IMR-90 (cell line): ENCODE data around the gene DCANP1. TPM values are rescaled to one million over a fixed set of nuclear protein-coding genes. Genes with fewer than 3 reads are reported as not detected.

Source experiments
- ATAC-seq: fragments of 200-7000 bp; cut with Tn5 transposase; 2 replicates; pipeline ENCODE4 v1.9.1; 2020; ENCODE audit warnings: low read depth, mild to moderate bottlenecking, moderate library complexity
- BruUV-seq: library from RNA; stranded (reverse); fragments of 400-500 nt; replicated peaks from 2 replicates; lab custom pipeline; 2021; lab: Mats Ljungman, UMichigan
- CTCF ChIA-PET: fragments of 300-600 bp; formaldehyde crosslinking; extraction: SDS; loops from one replicate; lab custom pipeline; 2021; ENCODE audit warnings: antibody characterized with exemption; lab: Yijun Ruan, JAX
- POLR2A ChIA-PET: fragments of 300-600 bp; sonication (Branson Sonifier 250); formaldehyde crosslinking; loops from one replicate; lab custom pipeline; 2022; ENCODE audit warnings: antibody characterized with exemption; ENCODE audit not compliant: unreplicated experiment; lab: Charles Lee
- DNase-seq: peaks from one replicate; pipeline ENCODE4 v3.0.0; 2013
- H2AFZ ChIP-seq: replicated peaks from 2 replicates; pipeline ENCODE3; 2013; ENCODE audit warnings: low read length, mild to moderate bottlenecking; ENCODE audit not compliant: poor library complexity
- H2AK5ac ChIP-seq: 2 replicates; pipeline ENCODE4 v1.6.1; 2013; ENCODE audit warnings: low read depth, low read length, inconsistent platforms
- H2AK9ac ChIP-seq: replicated peaks from 2 replicates; pipeline ENCODE3; 2013; ENCODE audit warnings: mild to moderate bottlenecking, low read depth, low read length, moderate library complexity; ENCODE audit not compliant: poor library complexity
- H2BK120ac ChIP-seq: 2 replicates; pipeline ENCODE4 v1.6.1; 2013; ENCODE audit warnings: low read depth, low read length, inconsistent platforms
- H2BK15ac ChIP-seq: 3 replicates; pipeline ENCODE4 v1.6.1; 2013; ENCODE audit warnings: low read depth, low read length, inconsistent platforms
- H2BK20ac ChIP-seq: 2 replicates; pipeline ENCODE4 v1.6.1; 2013; ENCODE audit warnings: low read depth, mild to moderate bottlenecking, inconsistent platforms, low read length, moderate library complexity
- H2BK5ac ChIP-seq: 2 replicates; pipeline ENCODE4 v1.6.1; 2013; ENCODE audit warnings: mild to moderate bottlenecking, low read depth, low read length, inconsistent platforms; ENCODE audit not compliant: poor library complexity, severe bottlenecking
- H3K14ac ChIP-seq: replicated peaks from 2 replicates; pipeline ENCODE4 v1.6.1; 2013; ENCODE audit warnings: low read depth, low read length, inconsistent platforms
- H3K18ac ChIP-seq: 2 replicates; pipeline ENCODE4 v1.6.1; 2013; ENCODE audit warnings: low read depth, low read length, control low read depth
- H3K23ac ChIP-seq: 2 replicates; pipeline ENCODE4 v1.6.1; 2013; ENCODE audit warnings: low read depth, low read length, inconsistent platforms
- H3K27ac ChIP-seq: 2 replicates; pipeline ENCODE4 v1.5.1; 2013; ENCODE audit warnings: mild to moderate bottlenecking, control low read depth, low read length; ENCODE audit not compliant: insufficient read depth
- H3K27me3 ChIP-seq: 2 replicates; pipeline ENCODE4 v1.6.1; 2013; ENCODE audit warnings: low read length; ENCODE audit not compliant: control insufficient read depth, insufficient read depth
- H3K36me3 ChIP-seq: 2 replicates; pipeline ENCODE4 v1.6.1; 2013; ENCODE audit warnings: low read length, mixed read lengths; ENCODE audit not compliant: control insufficient read depth, insufficient read depth
- H3K4ac ChIP-seq: 2 replicates; pipeline ENCODE4 v1.6.1; 2013; ENCODE audit warnings: low read depth, low read length, inconsistent platforms
- H3K4me1 ChIP-seq: 2 replicates; pipeline ENCODE4 v1.6.1; 2013; ENCODE audit warnings: low read length, mixed read lengths; ENCODE audit not compliant: control insufficient read depth, insufficient read depth
- H3K4me2 ChIP-seq: 2 replicates; pipeline ENCODE4 v1.6.1; 2013; ENCODE audit warnings: low read depth, mild to moderate bottlenecking, control low read depth, low read length, moderate library complexity
- H3K4me3 ChIP-seq: 2 replicates; pipeline ENCODE4 v1.5.1; 2013; ENCODE audit warnings: low read depth, mild to moderate bottlenecking, control low read depth, low read length, moderate library complexity; ENCODE audit not compliant: insufficient read depth
- H3K56ac ChIP-seq: 2 replicates; pipeline ENCODE4 v1.6.1; 2013; ENCODE audit warnings: low read length, inconsistent platforms; ENCODE audit not compliant: insufficient read depth; ENCODE audit errors: extremely low read depth
- H3K79me1 ChIP-seq, 2 experiments: 2 replicates each; pipeline ENCODE4 v1.6.1; 2013; ENCODE audit warnings: low read length in 2 of 2, inconsistent platforms in 1 of 2, low read depth in 1 of 2
- H3K9ac ChIP-seq: 2 replicates; pipeline ENCODE4 v1.6.1; 2013; ENCODE audit warnings: low read depth, low read length, control low read depth
- H3K9me1 ChIP-seq: 2 replicates; pipeline ENCODE4 v1.6.1; 2013; ENCODE audit warnings: low read length, inconsistent platforms; ENCODE audit not compliant: insufficient read depth
- H3K9me3 ChIP-seq: 2 replicates; pipeline ENCODE4 v1.6.1; 2013; ENCODE audit warnings: low read length; ENCODE audit not compliant: control insufficient read depth, insufficient read depth
- H4K20me1 ChIP-seq: 2 replicates; pipeline ENCODE4 v1.6.1; 2013; ENCODE audit warnings: low read length, inconsistent platforms; ENCODE audit not compliant: insufficient read depth
- H4K5ac ChIP-seq: 2 replicates; pipeline ENCODE4 v1.6.1; 2013; ENCODE audit warnings: mild to moderate bottlenecking, low read depth, low read length, control low read depth
- H4K8ac ChIP-seq, 2 experiments: 2 replicates each; pipeline ENCODE4 v1.6.1; 2013; ENCODE audit warnings: low read depth in 2 of 2, low read length in 2 of 2, control low read depth in 1 of 2, inconsistent platforms in 1 of 2
- H4K91ac ChIP-seq: 2 replicates; pipeline ENCODE4 v1.6.1; 2013; ENCODE audit warnings: low read depth, low read length, inconsistent platforms; ENCODE audit not compliant: insufficient read depth
- BHLHE40 ChIP-seq: fragments of 150-350 bp; IDR thresholded peaks from 2 replicates; pipeline ENCODE4 v1.6.1; 2016; ENCODE audit warnings: mild to moderate bottlenecking, low read depth, low read length
- CEBPB ChIP-seq: IDR thresholded peaks from 2 replicates; pipeline ENCODE4 v1.6.1; 2012; ENCODE audit warnings: low read depth, low read length, improper control_type of control experiment
- CHD1 ChIP-seq: IDR thresholded peaks from 2 replicates; pipeline ENCODE4 v1.6.1; 2012; ENCODE audit warnings: low read depth, low read length, improper control_type of control experiment
- FOS ChIP-seq: fragments of 150-350 bp; IDR thresholded peaks from 2 replicates; pipeline ENCODE4 v1.6.1; 2016; ENCODE audit warnings: low read depth, low read length
- MAFK ChIP-seq: IDR thresholded peaks from 2 replicates; pipeline ENCODE4 v1.6.1; 2012; ENCODE audit warnings: low read depth, low read length, improper control_type of control experiment
- MAZ ChIP-seq: IDR thresholded peaks from 2 replicates; pipeline ENCODE4 v1.6.1; 2012; ENCODE audit warnings: low read depth, mild to moderate bottlenecking, low read length, improper control_type of control experiment, moderate library complexity, borderline replicate concordance
- MXI1 ChIP-seq: IDR thresholded peaks from 2 replicates; pipeline ENCODE4 v1.6.1; 2012; ENCODE audit warnings: low read depth, mild to moderate bottlenecking, low read length, moderate library complexity, borderline replicate concordance
- NFE2L2 ChIP-seq: fragments of 150-350 bp; IDR thresholded peaks from 2 replicates; pipeline ENCODE4 v1.6.1; 2016; ENCODE audit warnings: low read depth, mild to moderate bottlenecking, low read length
- POLR2A ChIP-seq: IDR thresholded peaks from 2 replicates; pipeline ENCODE4 v1.6.1; 2012; ENCODE audit warnings: mild to moderate bottlenecking, low read depth, low read length
- RAD21 ChIP-seq: IDR thresholded peaks from 2 replicates; pipeline ENCODE4 v1.6.1; 2012; ENCODE audit warnings: low read length, improper control_type of control experiment
- RCOR1 ChIP-seq: IDR thresholded peaks from 2 replicates; pipeline ENCODE4 v1.6.1; 2012; ENCODE audit warnings: mild to moderate bottlenecking, low read length, improper control_type of control experiment; ENCODE audit not compliant: insufficient replicate concordance
- RFX5 ChIP-seq: IDR thresholded peaks from 2 replicates; pipeline ENCODE4 v1.8.0; 2012; ENCODE audit warnings: low read depth, mild to moderate bottlenecking, low read length, moderate library complexity
- SMC3 ChIP-seq: fragments of 150-350 bp; IDR thresholded peaks from 2 replicates; pipeline ENCODE4 v1.6.1; 2016; ENCODE audit warnings: low read depth, mild to moderate bottlenecking, antibody characterized with exemption, low read length, moderate library complexity
- WGBS, 2 experiments: methylation state at CpG; one replicate each; pipeline versions ENCODE4 v1.1.5 to v1.1.7; 2013; ENCODE audit warnings: missing lambda C conversion rate in 2 of 2; ENCODE audit not compliant: insufficient read length in 1 of 2; ENCODE audit errors: extremely low coverage in 2 of 2; 5-methylcytosine and 5-hydroxymethylcytosine counted together
- dilution Hi-C: fragments of 300-500 bp; cut with HindIII; formaldehyde crosslinking; loops from one replicate; pipeline ENCODE4 v1.14.3; 2018; ENCODE audit warnings: low sequenced_read_pairs; ENCODE audit not compliant: unreplicated experiment
- in situ Hi-C: fragments of 300-500 bp; cut with MboI; formaldehyde crosslinking; loops from 3 replicates; pipeline ENCODE4 v1.14.3; 2019; ENCODE audit warnings: low sequenced_read_pairs, inconsistent platforms, mixed read lengths
- intact Hi-C: fragments of 100-400 bp; cut with micrococcal nuclease; formaldehyde crosslinking; loops from 2 replicates; pipeline ENCODE4 v1.10.0; 2022
- polyA plus RNA-seq, 3 experiments: library from polyadenylated mRNA; depleted of rRNA; stranded (reverse); fragments of >200 nt; gene quantifications; 2 replicates each; pipeline ENCODE4 v1.2.3, GENCODE V29; 2012; ENCODE audit warnings: low replicate concordance in 1 of 3
- total RNA-seq: library from RNA; depleted of rRNA; stranded (reverse); fragments of >200 nt; gene quantifications from 2 replicates; pipeline ENCODE4 v1.2.3, GENCODE V29; 2012
- TF ChIP-seq, protein P1 (sequence below): fragments of 150-350 bp; IDR thresholded peaks from 2 replicates; pipeline ENCODE4 v1.6.1; 2016; ENCODE audit warnings: low read depth, mild to moderate bottlenecking, low read length, moderate library complexity, borderline replicate concordance
- TF ChIP-seq, protein P2 (sequence below): conservative IDR thresholded peaks from 2 replicates; pipeline ENCODE4 v1.5.1; 2012; ENCODE audit warnings: mild to moderate bottlenecking, low read depth, low read length, improper control_type of control experiment
- TF ChIP-seq, protein P3 (sequence below): fragments of 150-350 bp; IDR thresholded peaks from 2 replicates; pipeline ENCODE4 v1.6.1; 2017; ENCODE audit warnings: mild to moderate bottlenecking, antibody characterized with exemption, low read length, low read depth

DCANP1 gene
- total and polyA plus RNA-seq, 2 of the 4 experiments (the other 2 are of a cell fraction), result not detected

DNA sequence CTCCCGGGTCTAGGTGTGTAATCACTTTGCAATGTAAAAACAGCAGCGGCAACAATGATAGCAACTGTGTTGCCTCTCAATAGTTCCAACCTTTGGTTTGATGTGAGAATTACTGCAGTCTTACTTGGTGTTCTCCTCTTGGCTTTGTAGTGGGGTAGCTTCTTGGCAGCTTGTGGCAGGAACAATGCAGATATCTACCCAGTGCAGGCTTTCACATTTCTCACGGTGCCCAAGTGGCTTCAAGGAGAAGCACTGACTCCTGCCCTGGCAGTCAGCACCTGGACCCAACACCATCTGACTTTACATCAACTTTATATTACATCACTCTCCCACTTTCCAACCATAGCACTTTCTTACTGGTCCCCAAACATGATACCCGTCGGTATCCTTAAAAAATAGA lies 33.4 kb upstream of the DCANP1 start:
- no peak overlapping the region for H2AFZ ChIP-seq
- in situ Hi-C loops (no loop called here), dilution Hi-C loops (no loop called here), intact Hi-C loops (no loop called here)
- no peak overlapping the region for H3K4me3 ChIP-seq
- no peak overlapping the region for H3K27ac ChIP-seq
- H3K23ac ChIP-seq, result no peak overlapping the region
- H3K56ac ChIP-seq, result no peak overlapping the region
- POLR2A ChIA-PET, result no interaction called here
- peaks cover 64% of the 10 kb centered on the region for H3K27me3 ChIP-seq
- H3K36me3 ChIP-seq, result no peaks in the 10 kb centered on the region
- BruUV-seq, result no TSS peak
- no peak overlapping the region for H3K4me2 ChIP-seq
- H3K4ac ChIP-seq, result no peak overlapping the region
- peaks cover 5% of the 10 kb centered on the region; the same call in 1 of the 2 replicates for H3K9me1 ChIP-seq
- no peak overlapping the region for H4K8ac ChIP-seq
- no peaks in the 10 kb centered on the region for H3K9me3 ChIP-seq
- no peaks in the 10 kb centered on the region for H3K79me1 ChIP-seq
- 83% methylated on average over 1 of the region's 5 CpGs; no CpG with 5 or more reads in 1 of the 2 experiments for WGBS, 2 experiments
- no peak for DNase-seq
- H4K91ac ChIP-seq, result no peak overlapping the region
- H2BK5ac ChIP-seq, result no peak overlapping the region
- H2BK120ac ChIP-seq, result no peak overlapping the region
- no peak for ATAC-seq
- no peak overlapping the region for H2AK9ac ChIP-seq
- no peaks in the 10 kb centered on the region for H3K4me1 ChIP-seq
- H4K20me1 ChIP-seq, result no peaks in the 10 kb centered on the region; the same call in 1 of the 2 replicates
- no peak overlapping the region for H2BK20ac ChIP-seq
- H3K18ac ChIP-seq, result no peak overlapping the region
- no peak overlapping the region for H3K9ac ChIP-seq
- H2BK15ac ChIP-seq, result no peak overlapping the region
- TF ChIP-seq MAZ (no peak), SMC3 (no peak), CEBPB (no peak), RFX5 (no peak), POLR2A (no peak), MXI1 (no peak), NFE2L2 (no peak), FOS (no peak), MAFK (no peak), BHLHE40 (no peak), CHD1 (no peak), RAD21 (no peak), RCOR1 (no peak)
- TF ChIP-seq, protein P1, sequence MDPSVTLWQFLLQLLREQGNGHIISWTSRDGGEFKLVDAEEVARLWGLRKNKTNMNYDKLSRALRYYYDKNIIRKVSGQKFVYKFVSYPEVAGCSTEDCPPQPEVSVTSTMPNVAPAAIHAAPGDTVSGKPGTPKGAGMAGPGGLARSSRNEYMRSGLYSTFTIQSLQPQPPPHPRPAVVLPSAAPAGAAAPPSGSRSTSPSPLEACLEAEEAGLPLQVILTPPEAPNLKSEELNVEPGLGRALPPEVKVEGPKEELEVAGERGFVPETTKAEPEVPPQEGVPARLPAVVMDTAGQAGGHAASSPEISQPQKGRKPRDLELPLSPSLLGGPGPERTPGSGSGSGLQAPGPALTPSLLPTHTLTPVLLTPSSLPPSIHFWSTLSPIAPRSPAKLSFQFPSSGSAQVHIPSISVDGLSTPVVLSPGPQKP, result no peak
- TF ChIP-seq, protein P2, sequence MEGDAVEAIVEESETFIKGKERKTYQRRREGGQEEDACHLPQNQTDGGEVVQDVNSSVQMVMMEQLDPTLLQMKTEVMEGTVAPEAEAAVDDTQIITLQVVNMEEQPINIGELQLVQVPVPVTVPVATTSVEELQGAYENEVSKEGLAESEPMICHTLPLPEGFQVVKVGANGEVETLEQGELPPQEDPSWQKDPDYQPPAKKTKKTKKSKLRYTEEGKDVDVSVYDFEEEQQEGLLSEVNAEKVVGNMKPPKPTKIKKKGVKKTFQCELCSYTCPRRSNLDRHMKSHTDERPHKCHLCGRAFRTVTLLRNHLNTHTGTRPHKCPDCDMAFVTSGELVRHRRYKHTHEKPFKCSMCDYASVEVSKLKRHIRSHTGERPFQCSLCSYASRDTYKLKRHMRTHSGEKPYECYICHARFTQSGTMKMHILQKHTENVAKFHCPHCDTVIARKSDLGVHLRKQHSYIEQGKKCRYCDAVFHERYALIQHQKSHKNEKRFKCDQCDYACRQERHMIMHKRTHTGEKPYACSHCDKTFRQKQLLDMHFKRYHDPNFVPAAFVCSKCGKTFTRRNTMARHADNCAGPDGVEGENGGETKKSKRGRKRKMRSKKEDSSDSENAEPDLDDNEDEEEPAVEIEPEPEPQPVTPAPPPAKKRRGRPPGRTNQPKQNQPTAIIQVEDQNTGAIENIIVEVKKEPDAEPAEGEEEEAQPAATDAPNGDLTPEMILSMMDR, result no peak
- TF ChIP-seq, protein P3, sequence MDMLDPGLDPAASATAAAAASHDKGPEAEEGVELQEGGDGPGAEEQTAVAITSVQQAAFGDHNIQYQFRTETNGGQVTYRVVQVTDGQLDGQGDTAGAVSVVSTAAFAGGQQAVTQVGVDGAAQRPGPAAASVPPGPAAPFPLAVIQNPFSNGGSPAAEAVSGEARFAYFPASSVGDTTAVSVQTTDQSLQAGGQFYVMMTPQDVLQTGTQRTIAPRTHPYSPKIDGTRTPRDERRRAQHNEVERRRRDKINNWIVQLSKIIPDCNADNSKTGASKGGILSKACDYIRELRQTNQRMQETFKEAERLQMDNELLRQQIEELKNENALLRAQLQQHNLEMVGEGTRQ, result no peak
- H3K14ac ChIP-seq, result no peak overlapping the region
- no peak overlapping the region for H2AK5ac ChIP-seq
- CTCF ChIA-PET, result interaction anchor here (2.1 kb wide), 1 partner anchor 15 kb away, joined by 6 read pairs; no protein-coding TSS in a partner anchor
- no peak overlapping the region for H4K5ac ChIP-seq
